Raji (cell line): ENCODE data around the gene BPIFA3.

Experiments used
- POLR2A ChIP-seq: IDR thresholded peaks from 2 replicates; pipeline ENCODE4 v1.6.1; 2011; ENCODE audit warnings: low read depth, low read length, control low read depth; ENCODE audit not compliant: insufficient read depth

BPIFA3 gene

DNA sequence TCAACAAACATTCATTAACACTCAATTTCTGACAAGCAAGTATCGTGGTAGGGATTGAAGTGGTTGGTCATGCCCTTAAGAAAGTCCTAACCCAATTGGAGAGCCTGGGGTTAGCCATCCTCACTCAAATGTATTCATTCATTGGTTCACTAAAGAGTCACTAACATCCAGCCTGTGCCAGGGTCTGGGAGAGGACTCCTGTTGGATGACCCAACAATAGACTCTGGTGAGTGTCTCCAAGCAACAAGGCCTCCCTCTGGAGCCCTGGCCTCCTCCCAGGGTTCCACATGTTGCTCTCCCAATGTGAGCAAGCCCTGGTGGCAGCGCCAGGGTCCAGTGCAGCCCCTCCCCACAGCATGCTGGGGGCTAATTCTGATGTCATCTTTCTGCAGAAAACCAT, at the start of gene BPIFA3:
TSS of gene BPIFA3 (plus strand) at position 301 of the 400 bp plus-strand sequence. CDS start 185 bp downstream, outside the sequence.
- no peak for TF ChIP-seq POLR2A

DNA sequence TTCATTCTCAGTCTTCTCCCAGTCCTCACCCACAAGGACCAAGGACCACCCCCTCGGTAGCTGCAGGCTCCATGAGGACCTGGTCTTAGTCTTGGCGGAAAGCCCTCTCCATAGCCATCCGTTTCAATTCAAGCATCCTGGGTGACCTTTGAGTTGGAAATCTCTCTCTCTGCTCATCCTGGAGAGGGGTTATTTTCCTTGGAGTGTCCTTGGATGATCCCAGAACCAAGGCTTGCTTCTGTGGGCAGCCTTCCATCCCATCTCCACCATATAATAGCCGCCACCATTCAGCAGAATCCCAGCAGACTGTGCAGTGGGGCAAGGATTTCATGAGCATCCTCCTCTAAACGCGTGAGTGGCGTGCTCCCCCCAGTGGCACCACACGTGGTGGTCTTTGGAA, 49.3 kb upstream of the BPIFA3 start, which contains the start of gene BPIFA2:
TSS of gene BPIFA2 (plus strand) at position 301 of the 400 bp plus-strand sequence. CDS start 987 bp downstream, outside the sequence.
- TF ChIP-seq POLR2A, result no peak

DNA sequence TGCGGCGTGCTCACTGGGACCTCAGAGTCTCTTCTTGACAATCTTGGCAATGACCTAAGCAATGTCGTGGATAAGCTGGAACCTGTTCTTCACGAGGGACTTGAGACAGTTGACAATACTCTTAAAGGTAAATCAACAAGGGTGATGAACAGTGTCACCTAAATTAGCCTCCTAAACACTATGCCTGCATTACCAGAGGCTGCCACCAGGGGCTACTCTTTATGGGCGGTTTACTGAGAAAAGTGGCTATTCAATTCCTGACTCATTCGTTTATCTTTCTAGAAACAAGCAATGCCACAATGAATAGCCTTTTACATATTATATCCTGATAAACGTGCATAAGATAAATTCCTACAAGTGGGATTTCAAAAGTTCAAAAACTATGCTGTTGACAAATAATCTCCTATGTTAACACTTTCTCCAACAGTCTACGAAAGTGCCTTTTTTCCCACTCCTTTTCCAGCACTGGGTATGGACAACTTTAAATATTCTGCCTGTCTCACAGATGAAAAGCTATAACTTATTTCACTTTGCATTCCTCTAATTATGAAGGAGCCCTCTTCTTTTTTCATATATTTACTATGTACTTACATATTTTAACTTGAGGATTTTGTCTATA, 47.9 kb upstream of the BPIFA3 start:
- TF ChIP-seq POLR2A, result no peak

DNA sequence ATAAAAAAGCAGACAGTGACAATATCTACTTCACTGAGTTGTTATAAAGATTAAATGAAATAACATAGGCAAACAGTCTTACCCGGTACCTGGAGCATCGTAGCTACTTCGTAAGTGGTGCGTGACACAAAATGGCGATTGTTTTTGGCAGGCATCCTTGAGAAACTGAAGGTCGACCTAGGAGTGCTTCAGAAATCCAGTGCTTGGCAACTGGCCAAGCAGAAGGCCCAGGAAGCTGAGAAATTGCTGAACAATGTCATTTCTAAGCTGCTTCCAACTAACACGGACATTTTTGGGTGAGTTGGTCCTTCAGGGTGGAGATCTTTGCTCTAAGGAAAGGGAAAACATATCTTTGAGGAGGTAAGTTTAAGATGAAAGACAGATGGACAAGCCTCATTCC, 44.4 kb upstream of the BPIFA3 start:
- no peak for TF ChIP-seq POLR2A

- no peak for TF ChIP-seq POLR2A
Observed at GRCh38 chr20:33175123-33175522, 42.0 kb upstream of the BPIFA3 start.

DNA sequence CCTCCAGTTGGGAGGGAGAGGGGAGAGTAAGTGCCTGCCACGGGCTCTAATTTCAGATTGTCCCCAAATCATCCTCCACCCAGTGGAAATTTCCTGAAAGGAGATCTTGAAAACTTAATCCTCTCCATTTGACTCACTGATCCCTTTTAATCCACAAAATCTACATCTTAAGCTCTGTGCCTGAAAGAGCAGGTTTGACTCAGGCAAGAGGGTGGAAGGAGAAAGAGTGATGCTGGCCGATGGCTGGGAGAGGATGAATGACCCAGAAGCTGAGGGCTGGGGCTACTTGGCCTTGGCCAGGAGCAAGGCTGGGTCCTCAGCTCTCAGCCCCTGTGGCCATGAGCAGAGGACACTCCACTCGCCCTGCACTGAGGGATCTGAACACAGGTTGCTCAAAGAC, 41.1 kb upstream of the BPIFA3 start:
- TF ChIP-seq POLR2A, result no peak

DNA sequence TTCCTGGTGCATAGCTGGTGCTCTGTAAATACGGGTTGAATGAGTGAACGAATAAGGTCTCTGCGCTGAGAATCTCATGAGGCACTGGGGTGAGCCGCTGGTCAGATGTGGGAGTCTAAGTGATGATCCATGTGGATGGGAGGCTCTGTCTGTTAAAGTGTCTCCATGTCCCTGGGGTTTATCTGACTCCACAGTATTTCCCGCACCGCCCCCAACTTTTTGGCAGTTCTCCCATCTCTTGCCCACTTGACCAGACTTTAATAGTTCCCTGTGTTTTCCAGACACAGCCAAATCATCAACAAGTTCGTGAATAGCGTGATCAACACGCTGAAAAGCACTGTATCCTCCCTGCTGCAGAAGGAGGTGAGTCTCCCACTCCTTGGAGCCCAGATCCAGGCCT, 39.3 kb upstream of the BPIFA3 start:
- TF ChIP-seq POLR2A, result no peak

- TF ChIP-seq POLR2A, result no peak
Observed at GRCh38 chr20:33178726-33179125, 38.4 kb upstream of the BPIFA3 start.

DNA sequence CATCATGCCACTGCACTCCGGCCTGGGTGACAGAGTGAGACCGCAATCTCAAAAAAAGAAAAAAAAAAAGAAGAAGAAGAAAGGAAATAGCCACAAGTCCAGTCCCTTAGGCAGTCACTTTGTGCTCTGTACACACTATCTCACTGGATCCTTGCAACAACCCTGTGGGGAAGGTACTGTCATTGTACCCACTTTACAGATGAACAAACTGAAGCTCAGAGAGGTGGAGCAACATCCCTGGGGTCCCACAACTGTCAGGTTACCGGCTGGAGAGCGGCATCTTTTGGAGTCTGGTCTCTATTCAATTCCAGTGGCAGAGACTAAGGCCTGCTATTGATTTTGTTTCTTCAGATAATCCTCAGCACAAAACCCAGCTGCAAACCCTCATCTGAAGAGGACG, 37.0 kb upstream of the BPIFA3 start:
- TF ChIP-seq POLR2A, result no peak

- no peak for TF ChIP-seq POLR2A
Observed at GRCh38 chr20:33181482-33182093, 35.6 kb upstream of the BPIFA3 start.

DNA sequence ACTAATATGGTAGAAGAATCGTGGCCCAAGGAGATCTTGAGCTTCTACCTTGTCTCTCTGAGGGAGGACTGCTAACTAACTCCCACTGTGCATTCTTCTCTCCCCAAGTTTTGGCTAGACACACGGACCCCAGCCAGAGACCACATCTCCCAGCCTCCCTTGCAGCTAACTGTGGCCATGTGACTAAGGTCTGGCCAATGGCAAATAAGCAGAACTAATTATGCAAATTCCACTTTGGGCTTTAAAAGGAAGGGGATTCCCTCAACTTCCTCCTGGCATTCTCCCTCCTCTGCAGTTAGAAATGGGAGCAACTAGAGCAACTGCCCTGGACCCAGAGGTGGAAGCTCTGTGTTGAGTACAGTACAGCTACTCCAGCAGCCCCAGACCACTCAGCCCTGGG, 33.8 kb upstream of the BPIFA3 start:
- no peak for TF ChIP-seq POLR2A

GRCh38 chr20:33187491-33187890, 29.7 kb upstream of the BPIFA3 start:
- no peak for TF ChIP-seq POLR2A

- no peak for TF ChIP-seq POLR2A
Observed at GRCh38 chr20:33188421-33188820, 28.7 kb upstream of the BPIFA3 start.

DNA sequence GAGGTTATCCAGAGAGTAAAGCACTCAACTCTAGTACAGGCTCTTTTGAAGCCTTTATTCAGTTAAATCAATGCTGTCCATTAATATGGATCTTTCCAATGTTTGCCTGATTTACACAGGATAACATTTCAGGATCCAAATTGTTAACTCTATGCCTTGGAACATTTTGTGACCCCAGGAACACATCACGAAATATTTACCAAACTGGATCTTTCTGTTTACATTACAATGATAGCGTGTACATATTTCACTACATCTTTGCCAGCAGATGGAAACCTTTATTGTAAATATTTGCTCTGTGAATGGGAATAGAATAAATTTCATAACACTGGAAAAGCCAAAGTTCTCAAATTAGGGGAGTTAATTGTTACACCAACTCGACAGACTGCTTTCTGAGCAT, 25.7 kb upstream of the BPIFA3 start:
- TF ChIP-seq POLR2A, result no peak

DNA sequence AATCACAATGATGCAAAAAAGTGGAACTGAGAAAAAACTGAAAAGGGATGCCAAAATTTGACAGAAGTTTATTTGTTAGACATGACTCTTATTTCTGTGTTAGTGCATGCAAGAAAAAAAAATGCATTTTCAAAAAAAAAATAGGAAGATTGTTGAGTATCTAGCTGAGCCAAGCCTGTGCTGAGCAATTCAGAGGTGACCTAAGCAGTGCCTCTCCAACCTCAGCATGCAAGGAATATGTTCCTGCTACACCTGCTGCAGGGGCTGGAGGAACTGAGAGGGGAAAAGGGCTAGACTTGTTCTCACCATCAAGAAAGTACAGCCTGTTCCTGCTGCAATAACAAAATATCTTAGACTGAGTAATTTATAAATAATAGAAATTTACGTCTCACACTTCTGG, 25.2 kb upstream of the BPIFA3 start:
- no peak for TF ChIP-seq POLR2A

- TF ChIP-seq POLR2A, result no peak
Observed at GRCh38 chr20:33192912-33193501, 24.1 kb upstream of the BPIFA3 start.
